D341Med (cell line): ENCODE results near the gene C2CD5.

ENCODE experiments used
- DNase-seq: peaks from one replicate; pipeline ENCODE4 v3.0.0; 2012; ENCODE audit warnings: low spot score

C2CD5 gene

DNA sequence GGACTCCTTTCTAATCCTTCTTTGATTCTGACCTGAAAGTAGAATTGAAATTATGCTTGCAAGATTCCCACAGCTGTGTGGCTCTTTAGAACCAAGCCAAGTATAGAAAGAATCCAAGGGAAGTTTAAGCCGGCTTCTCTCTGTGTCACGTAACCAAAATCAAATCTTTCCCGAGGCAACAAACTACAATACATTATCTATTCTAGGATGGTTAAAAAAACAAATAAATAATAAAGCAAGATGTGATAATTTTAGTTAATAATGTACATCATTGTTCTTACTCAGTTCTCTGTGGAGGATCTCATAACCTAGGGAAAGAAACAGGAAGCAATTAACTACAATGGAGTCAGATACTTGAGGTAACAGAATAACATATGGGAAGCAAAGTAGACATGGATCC, 131.8 kb downstream of the C2CD5 start:
- DNase-seq = no peak

- no peak for DNase-seq
Measured at GRCh38 chr12:22410486-22410885, 133.9 kb downstream of the C2CD5 start.

- DNase-seq = no peak
Measured at GRCh38 chr12:22409377-22410164, 134.8 kb downstream of the C2CD5 start.

GRCh38 chr12:22408610-22409376, 135.5 kb downstream of the C2CD5 start:
- no peak for DNase-seq

DNA sequence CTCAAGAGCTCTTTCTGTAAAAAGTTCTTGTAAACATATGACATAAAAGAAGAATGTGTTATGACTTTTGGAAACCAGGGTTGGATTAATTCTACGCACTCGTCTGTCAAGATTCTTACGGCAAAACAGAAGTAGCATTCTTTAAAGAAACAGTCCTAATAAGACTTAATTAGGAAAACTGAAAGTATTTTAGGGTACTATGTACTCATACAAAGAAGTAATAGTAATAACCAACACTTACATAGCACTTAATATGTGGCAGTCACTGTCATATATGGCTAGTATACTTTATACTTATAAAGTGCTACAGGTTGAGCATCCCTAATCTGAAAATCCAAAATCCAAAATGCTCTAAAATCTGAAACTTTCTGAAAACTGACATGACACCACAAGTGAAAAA, 136.9 kb downstream of the C2CD5 start:
- DNase-seq = no peak

GRCh38 chr12:22406627-22407026, 137.7 kb downstream of the C2CD5 start:
- no peak for DNase-seq

- DNase-seq = no peak
Measured at GRCh38 chr12:22399464-22400180, 144.7 kb downstream of the C2CD5 start.
